ENCODE data around the gene TCF4. TPM values are rescaled to one million over a fixed set of nuclear protein-coding genes. Genes with fewer than 3 reads are reported as not detected.

TCF4 gene
- total RNA-seq, 1 donor from 2014 or later, result 143 TPM

- Histone ChIP-seq H3K4me3 (no peak overlapping the region), H3K4me1 (no peaks in the 10 kb centered on the region), H3K36me3 (peaks cover 10% of the 10 kb centered on the region), H3K27me3 (no peaks in the 10 kb centered on the region), H3K9me3 (no peaks in the 10 kb centered on the region), H3K27ac (no peak overlapping the region)
- ATAC-seq (no peak), DNase-seq (no peak)
- no peak for TF ChIP-seq CTCF (IDR thresholded peaks at IDR 0.05)
- intact Hi-C loops (cut with DNase I), result no loop called here
Measured at GRCh38 chr18:55221622-55222021, 366.4 kb downstream of the TCF4 start.

GRCh38 chr18:55220523-55220922, 367.5 kb downstream of the TCF4 start:
- Histone ChIP-seq H3K27me3 (no peaks in the 10 kb centered on the region), H3K4me1 (no peaks in the 10 kb centered on the region), H3K36me3 (peaks cover 7% of the 10 kb centered on the region), H3K4me3 (no peak overlapping the region), H3K27ac (no peak overlapping the region), H3K9me3 (no peaks in the 10 kb centered on the region)
- DNase-seq, result no peak
- ATAC-seq, result no peak
- intact Hi-C loops (cut with DNase I), result no loop called here
- TF ChIP-seq CTCF (IDR thresholded peaks at IDR 0.05), result no peak

- Histone ChIP-seq H3K4me3 (no peak overlapping the region), H3K27ac (no peak overlapping the region), H3K4me1 (no peaks in the 10 kb centered on the region), H3K27me3 (no peaks in the 10 kb centered on the region), H3K36me3 (no peaks in the 10 kb centered on the region), H3K9me3 (no peaks in the 10 kb centered on the region)
- DNase-seq, result no peak
- TF ChIP-seq CTCF (IDR thresholded peaks at IDR 0.05), result no peak
- intact Hi-C loops (cut with DNase I), result no loop called here
- ATAC-seq, result no peak
Measured at GRCh38 chr18:55219823-55220222, 368.2 kb downstream of the TCF4 start.

- DNase-seq, result no peak
Measured at GRCh38 chr18:55219059-55219458, 368.9 kb downstream of the TCF4 start.

GRCh38 chr18:55214969-55215368, 373.0 kb downstream of the TCF4 start:
- DNase-seq (no peak), ATAC-seq (no peak)
- intact Hi-C loops (cut with DNase I), result no loop called here
- no peaks in the 10 kb centered on the region for H3K4me1 ChIP-seq
- H3K36me3 ChIP-seq, result no peaks in the 10 kb centered on the region
- H3K27me3 ChIP-seq, result no peaks in the 10 kb centered on the region
- no peaks in the 10 kb centered on the region for H3K9me3 ChIP-seq
- H3K4me3 ChIP-seq, result no peak overlapping the region
- H3K27ac ChIP-seq, result no peak overlapping the region
- TF ChIP-seq CTCF (IDR thresholded peaks at IDR 0.05), result no peak

More at GRCh38 chr18:55219059-55219458, 368.9 kb downstream of the TCF4 start:
- no peaks in the 10 kb centered on the region for H3K4me1 ChIP-seq
- no peak for TF ChIP-seq CTCF (IDR thresholded peaks at IDR 0.05)
- no peaks in the 10 kb centered on the region for H3K27me3 ChIP-seq
- intact Hi-C loops (cut with DNase I), result no loop called here
- no peak for ATAC-seq
- H3K27ac ChIP-seq, result no peak overlapping the region
- H3K9me3 ChIP-seq, result no peaks in the 10 kb centered on the region
- H3K4me3 ChIP-seq, result no peak overlapping the region
- H3K36me3 ChIP-seq, result no peaks in the 10 kb centered on the region

- Histone ChIP-seq H3K36me3 (no peaks in the 10 kb centered on the region), H3K27ac (no peak overlapping the region), H3K4me3 (no peak overlapping the region), H3K9me3 (no peaks in the 10 kb centered on the region), H3K4me1 (no peaks in the 10 kb centered on the region), H3K27me3 (no peaks in the 10 kb centered on the region)
- no peak for TF ChIP-seq CTCF (IDR thresholded peaks at IDR 0.05)
- ATAC-seq, result no peak
- DNase-seq, result no peak
- intact Hi-C loops (cut with DNase I), result no loop called here
Measured at GRCh38 chr18:55214534-55214933, 373.5 kb downstream of the TCF4 start.
